NCI-H2227 (cell line): ENCODE results near the gene ZNF536.
"Not testable (repeated sequence)": the region's sequence is repeated elsewhere in the genome, so short reads cannot be mapped to it uniquely, and the experiment has no call there.

Experiments used
- DNase-seq: peaks from one replicate; lab custom pipeline; 2025; ENCODE audit not compliant: unreplicated experiment; lab: John Stamatoyannopoulos, UW

ZNF536 gene

GRCh38 chr19:30443531-30444252 lies 71.5 kb downstream of the ZNF536 start:
- no peak for DNase-seq

- DNase-seq = no peak
Measured at GRCh38 chr19:30444253-30444671, 72.1 kb downstream of the ZNF536 start.

- no peak for DNase-seq
Measured at GRCh38 chr19:30444686-30445232, 72.6 kb downstream of the ZNF536 start.

GRCh38 chr19:30445385-30445784 lies 73.2 kb downstream of the ZNF536 start:
- no peak for DNase-seq

GRCh38 chr19:30446120-30446519 lies 73.9 kb downstream of the ZNF536 start:
- DNase-seq = not testable (repeated sequence)

GRCh38 chr19:30446850-30447552 lies 74.8 kb downstream of the ZNF536 start:
- DNase-seq = no peak

- no peak for DNase-seq
Measured at GRCh38 chr19:30447553-30447870, 75.3 kb downstream of the ZNF536 start.

- no peak for DNase-seq
Measured at GRCh38 chr19:30448386-30449077, 76.3 kb downstream of the ZNF536 start.

GRCh38 chr19:30449078-30449590 lies 77.0 kb downstream of the ZNF536 start:
- no peak for DNase-seq

GRCh38 chr19:30449673-30450072 lies 77.5 kb downstream of the ZNF536 start:
- no peak for DNase-seq

- no peak for DNase-seq
Measured at GRCh38 chr19:30450100-30450499, 77.9 kb downstream of the ZNF536 start.

- DNase-seq = no peak
Measured at GRCh38 chr19:30450835-30451321, 78.7 kb downstream of the ZNF536 start.

GRCh38 chr19:30452931-30453330 lies 80.7 kb downstream of the ZNF536 start:
- DNase-seq = no peak

GRCh38 chr19:30453743-30454142 lies 81.6 kb downstream of the ZNF536 start:
- DNase-seq = no peak

- no peak for DNase-seq
Measured at GRCh38 chr19:30455881-30456280, 83.7 kb downstream of the ZNF536 start.

GRCh38 chr19:30457484-30457883 lies 85.3 kb downstream of the ZNF536 start:
- DNase-seq = no peak

GRCh38 chr19:30459859-30460258 lies 87.7 kb downstream of the ZNF536 start:
- no peak for DNase-seq

- no peak for DNase-seq
Measured at GRCh38 chr19:30464162-30464561, 92.0 kb downstream of the ZNF536 start.

- not testable (repeated sequence) for DNase-seq
Measured at GRCh38 chr19:30466598-30466997, 94.4 kb downstream of the ZNF536 start.

GRCh38 chr19:30467239-30467638 lies 95.1 kb downstream of the ZNF536 start:
- DNase-seq = no peak

- no peak for DNase-seq
Measured at GRCh38 chr19:30469774-30470173, 97.6 kb downstream of the ZNF536 start.
